ENCODE measurements around the gene TOR1AIP2.

TOR1AIP2 gene

GRCh38 chr1:179877586-179878265 lies at the start of gene TOR1AIP2:
Gene TOR1AIP2, minus strand, starts transcription at chr1:179877803. Its CDS starts 25,138 bp downstream, at chr1:179852665.
- DNase-seq: peak; percentile 67 to 79 (median 73)

GRCh38 chr1:179926850-179927205 lies 49.2 kb upstream of the TOR1AIP2 start:
- no peak for DNase-seq

- no peak for DNase-seq
Measured at GRCh38 chr1:179925922-179926849, 48.6 kb upstream of the TOR1AIP2 start.

- DNase-seq: no peak
Measured at GRCh38 chr1:179925302-179925701, 47.7 kb upstream of the TOR1AIP2 start.

- no peak for DNase-seq
Measured at GRCh38 chr1:179924268-179924667, 46.7 kb upstream of the TOR1AIP2 start.

GRCh38 chr1:179923029-179923428 lies 45.4 kb upstream of the TOR1AIP2 start:
- DNase-seq: no peak

GRCh38 chr1:179921981-179922872 lies 44.6 kb upstream of the TOR1AIP2 start:
- no peak for DNase-seq

- no peak for DNase-seq
Measured at GRCh38 chr1:179921472-179921871, 43.9 kb upstream of the TOR1AIP2 start.

GRCh38 chr1:179917601-179918429 lies 40.2 kb upstream of the TOR1AIP2 start:
- no peak for DNase-seq

- DNase-seq: no peak
Measured at GRCh38 chr1:179911812-179912211, 34.2 kb upstream of the TOR1AIP2 start.

GRCh38 chr1:179910934-179911333 lies 33.3 kb upstream of the TOR1AIP2 start:
- no peak for DNase-seq

- no peak for DNase-seq
Measured at GRCh38 chr1:179889589-179889988, 12.0 kb upstream of the TOR1AIP2 start.

GRCh38 chr1:179888071-179888470 lies 10.5 kb upstream of the TOR1AIP2 start:
- no peak for DNase-seq

GRCh38 chr1:179883745-179884138 lies 6.1 kb upstream of the TOR1AIP2 start:
- DNase-seq: peak; percentile 28 to 66 (median 54)

- DNase-seq: peak; percentile 30 to 84 (median 44)
Measured at GRCh38 chr1:179883040-179883744, 5.6 kb upstream of the TOR1AIP2 start.

GRCh38 chr1:179882253-179883039 lies 4.8 kb upstream of the TOR1AIP2 start, which contains the start of gene TOR1AIP1:
Gene TOR1AIP1, plus strand, starts transcription at chr1:179882285. Its CDS starts 218 bp downstream, at chr1:179882503.
- peak; percentile 89 to 97 (median 96) for DNase-seq

- DNase-seq: no peak
Measured at GRCh38 chr1:179881642-179882252, 4.1 kb upstream of the TOR1AIP2 start.

- DNase-seq: no peak
Measured at GRCh38 chr1:179879797-179880196, 2.2 kb upstream of the TOR1AIP2 start.

GRCh38 chr1:179876300-179876715 lies 1.3 kb downstream of the TOR1AIP2 start:
- DNase-seq: no peak

All from stimulated activated naive CD4-positive, alpha-beta T cell (primary cell).